Smooth muscle cell (in vitro differentiated cells): Measurements from ENCODE around the gene PHF21A. TPM values are rescaled to one million over a fixed set of nuclear protein-coding genes. Genes with fewer than 3 reads are reported as not detected.
A peak's percentile ranks its signal among the peaks of the same experiment; 100 is the strongest.

Experiments
- DNase-seq: peaks from one replicate; lab custom pipeline; 2025; ENCODE audit not compliant: unreplicated experiment; lab: John Stamatoyannopoulos, UW
- H2AFZ ChIP-seq: fragments of 200-600 bp; sonication (generic); 2 replicates; pipeline ENCODE4 v1.6.0; 2016; ENCODE audit warnings: antibody characterized with exemption, low read depth, mild to moderate bottlenecking
- H3F3A ChIP-seq: fragments of 200-600 bp; sonication (generic); 2 replicates; pipeline ENCODE4 v1.6.0; 2017; ENCODE audit warnings: antibody characterized with exemption, low read depth
- H3K27ac ChIP-seq: fragments of 200-600 bp; sonication (generic); 2 replicates; pipeline ENCODE4 v1.5.1; 2016; ENCODE audit warnings: low read depth, mild to moderate bottlenecking
- H3K27me3 ChIP-seq: fragments of 200-600 bp; sonication (generic); 2 replicates; pipeline ENCODE4 v1.6.1; 2016; ENCODE audit warnings: low read depth, mild to moderate bottlenecking
- H3K36me3 ChIP-seq: fragments of 200-600 bp; sonication (generic); 2 replicates; pipeline ENCODE4 v1.5.1; 2016; ENCODE audit warnings: low read depth
- H3K4me1 ChIP-seq: fragments of 200-600 bp; sonication (generic); 2 replicates; pipeline ENCODE4 v1.5.1; 2016; ENCODE audit warnings: low read depth
- H3K4me2 ChIP-seq: fragments of 200-600 bp; sonication (generic); 2 replicates; pipeline ENCODE4 v1.6.0; 2016; ENCODE audit warnings: mild to moderate bottlenecking
- H3K4me3 ChIP-seq: fragments of 200-600 bp; sonication (generic); 2 replicates; pipeline ENCODE4 v1.5.1; 2016; ENCODE audit warnings: mild to moderate bottlenecking
- H3K79me2 ChIP-seq: fragments of 200-600 bp; sonication (generic); 2 replicates; pipeline ENCODE4 v1.6.0; 2016; ENCODE audit warnings: low read depth, mild to moderate bottlenecking
- H3K9ac ChIP-seq: fragments of 200-600 bp; sonication (generic); 2 replicates; pipeline ENCODE4 v1.6.0; 2016; ENCODE audit warnings: low read depth
- H3K9me3 ChIP-seq: fragments of 200-600 bp; sonication (generic); replicated peaks from 2 replicates; pipeline ENCODE4 v1.5.1; 2016; ENCODE audit warnings: low read depth
- H4K20me1 ChIP-seq: fragments of 200-600 bp; sonication (generic); 2 replicates; pipeline ENCODE4 v1.6.0; 2016; ENCODE audit warnings: low read depth
- WGBS: methylation state at CpG from one replicate; pipeline ENCODE4 v1.1.7; 2016; ENCODE audit warnings: low lambda C conversion rate; 5-methylcytosine and 5-hydroxymethylcytosine counted together
- polyA plus RNA-seq: library from polyadenylated mRNA; unstranded; fragments of >200 nt; fragmentation: Nextera tagmentation; extraction: Ambion mirVana; gene quantifications from 2 replicates; pipeline ENCODE4 v1.2.1, GENCODE V29; 2016
- total RNA-seq: library from RNA; depleted of rRNA; stranded (reverse); fragments of >200 nt; gene quantifications from 2 replicates; pipeline ENCODE4 v1.2.3, GENCODE V29; 2014
- TF ChIP-seq, protein P1 (sequence below): fragments of 200-600 bp; sonication (generic); IDR thresholded peaks from 2 replicates; pipeline ENCODE4 v1.5.1; 2017; ENCODE audit warnings: borderline replicate concordance, mild to moderate bottlenecking, antibody characterized with exemption; ENCODE audit not compliant: insufficient read depth, poor library complexity, severe bottlenecking

The PHF21A gene
- total and polyA plus RNA-seq, 2 experiments from 2014 or later, result 26.1 to 28.7 TPM

- TF ChIP-seq, protein P1, sequence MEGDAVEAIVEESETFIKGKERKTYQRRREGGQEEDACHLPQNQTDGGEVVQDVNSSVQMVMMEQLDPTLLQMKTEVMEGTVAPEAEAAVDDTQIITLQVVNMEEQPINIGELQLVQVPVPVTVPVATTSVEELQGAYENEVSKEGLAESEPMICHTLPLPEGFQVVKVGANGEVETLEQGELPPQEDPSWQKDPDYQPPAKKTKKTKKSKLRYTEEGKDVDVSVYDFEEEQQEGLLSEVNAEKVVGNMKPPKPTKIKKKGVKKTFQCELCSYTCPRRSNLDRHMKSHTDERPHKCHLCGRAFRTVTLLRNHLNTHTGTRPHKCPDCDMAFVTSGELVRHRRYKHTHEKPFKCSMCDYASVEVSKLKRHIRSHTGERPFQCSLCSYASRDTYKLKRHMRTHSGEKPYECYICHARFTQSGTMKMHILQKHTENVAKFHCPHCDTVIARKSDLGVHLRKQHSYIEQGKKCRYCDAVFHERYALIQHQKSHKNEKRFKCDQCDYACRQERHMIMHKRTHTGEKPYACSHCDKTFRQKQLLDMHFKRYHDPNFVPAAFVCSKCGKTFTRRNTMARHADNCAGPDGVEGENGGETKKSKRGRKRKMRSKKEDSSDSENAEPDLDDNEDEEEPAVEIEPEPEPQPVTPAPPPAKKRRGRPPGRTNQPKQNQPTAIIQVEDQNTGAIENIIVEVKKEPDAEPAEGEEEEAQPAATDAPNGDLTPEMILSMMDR, result no peak
- H3K4me2 ChIP-seq, result no peak overlapping the region
- H3K4me1 ChIP-seq, result no peaks in the 10 kb centered on the region
- H3K9ac ChIP-seq, result no peak overlapping the region
- 93% methylated on average over 2 of the region's 2 CpGs for WGBS
- no peak for DNase-seq
- no peaks in the 10 kb centered on the region for H3K9me3 ChIP-seq
- H3F3A ChIP-seq, result no peaks in the 10 kb centered on the region
- no peak overlapping the region for H3K27ac ChIP-seq
- H3K36me3 ChIP-seq, result no peaks in the 10 kb centered on the region
- H3K27me3 ChIP-seq, result no peaks in the 10 kb centered on the region
- H2AFZ ChIP-seq, result no peak overlapping the region
- H4K20me1 ChIP-seq, result peaks cover 83% of the 10 kb centered on the region
- no peak overlapping the region for H3K4me3 ChIP-seq
- H3K79me2 ChIP-seq, result peaks cover 8% of the 10 kb centered on the region
Measured at GRCh38 chr11:46036969-46037368, 84.3 kb downstream of the PHF21A start.

DNA sequence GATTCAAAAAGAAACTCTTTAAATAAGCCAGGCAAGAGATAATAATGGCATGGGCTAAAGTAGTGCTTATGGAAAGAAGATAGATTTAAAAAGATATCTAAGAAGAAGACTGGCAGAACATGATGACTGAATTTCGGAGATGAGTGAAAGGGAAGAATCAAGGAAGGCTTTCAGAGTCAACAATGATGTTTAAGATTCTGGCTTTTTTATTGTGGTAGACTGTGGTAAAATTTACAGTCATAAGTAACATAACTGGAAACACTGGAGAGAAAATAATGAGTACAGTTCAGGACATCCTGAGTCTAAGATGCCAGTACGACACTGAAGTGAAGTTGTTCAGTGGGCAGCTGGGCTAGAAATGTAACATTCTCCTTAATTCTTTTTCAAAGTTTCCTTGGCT, 85.2 kb downstream of the PHF21A start:
- H3K27ac ChIP-seq, result no peak overlapping the region
- 90% methylated on average over 2 of the region's 2 CpGs for WGBS

DNA sequence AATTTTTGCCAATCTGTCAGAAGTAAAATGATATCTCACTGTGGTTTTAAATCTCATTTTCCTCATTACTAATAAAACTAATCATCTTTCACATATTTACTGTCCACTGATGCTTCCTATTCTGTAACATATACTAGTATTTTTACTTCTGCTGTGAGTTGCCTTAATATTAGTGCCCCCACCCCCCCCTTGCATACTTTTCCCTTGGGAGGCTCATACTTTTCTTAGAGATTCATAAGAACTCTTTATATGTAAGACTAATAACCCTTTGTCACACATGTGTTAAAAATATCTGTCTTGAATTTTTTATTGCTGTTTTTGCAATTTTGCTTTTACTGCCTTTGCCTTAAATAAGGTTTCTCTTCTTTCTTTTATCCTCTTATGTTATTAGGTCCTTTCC, 87.2 kb downstream of the PHF21A start:
- no peaks in the 10 kb centered on the region for H3F3A ChIP-seq
- H3K9me3 ChIP-seq, result no peaks in the 10 kb centered on the region
- H3K36me3 ChIP-seq, result no peaks in the 10 kb centered on the region
- no peak overlapping the region for H3K4me2 ChIP-seq
- DNase-seq, result no peak
- H3K27ac ChIP-seq, result no peak overlapping the region
- no peaks in the 10 kb centered on the region for H3K4me1 ChIP-seq
- no peak overlapping the region for H2AFZ ChIP-seq
- TF ChIP-seq, protein P1, result no peak
- no peak overlapping the region for H3K4me3 ChIP-seq
- no peak overlapping the region for H3K9ac ChIP-seq
- H3K79me2 ChIP-seq, result peaks cover 14% of the 10 kb centered on the region
- H3K27me3 ChIP-seq, result no peaks in the 10 kb centered on the region
- peaks cover 78% of the 10 kb centered on the region for H4K20me1 ChIP-seq

More for the DNA sequence above, 85.2 kb downstream of the PHF21A start:
- TF ChIP-seq, protein P1, result no peak
- H2AFZ ChIP-seq, result no peak overlapping the region
- H3K36me3 ChIP-seq, result no peaks in the 10 kb centered on the region
- no peaks in the 10 kb centered on the region for H3F3A ChIP-seq
- H3K79me2 ChIP-seq, result peaks cover 7% of the 10 kb centered on the region
- H3K4me1 ChIP-seq, result no peaks in the 10 kb centered on the region
- H3K27me3 ChIP-seq, result no peaks in the 10 kb centered on the region
- no peaks in the 10 kb centered on the region for H3K9me3 ChIP-seq
- H3K4me2 ChIP-seq, result no peak overlapping the region
- H4K20me1 ChIP-seq, result peaks cover 82% of the 10 kb centered on the region
- no peak for DNase-seq
- H3K9ac ChIP-seq, result no peak overlapping the region
- no peak overlapping the region for H3K4me3 ChIP-seq

DNA sequence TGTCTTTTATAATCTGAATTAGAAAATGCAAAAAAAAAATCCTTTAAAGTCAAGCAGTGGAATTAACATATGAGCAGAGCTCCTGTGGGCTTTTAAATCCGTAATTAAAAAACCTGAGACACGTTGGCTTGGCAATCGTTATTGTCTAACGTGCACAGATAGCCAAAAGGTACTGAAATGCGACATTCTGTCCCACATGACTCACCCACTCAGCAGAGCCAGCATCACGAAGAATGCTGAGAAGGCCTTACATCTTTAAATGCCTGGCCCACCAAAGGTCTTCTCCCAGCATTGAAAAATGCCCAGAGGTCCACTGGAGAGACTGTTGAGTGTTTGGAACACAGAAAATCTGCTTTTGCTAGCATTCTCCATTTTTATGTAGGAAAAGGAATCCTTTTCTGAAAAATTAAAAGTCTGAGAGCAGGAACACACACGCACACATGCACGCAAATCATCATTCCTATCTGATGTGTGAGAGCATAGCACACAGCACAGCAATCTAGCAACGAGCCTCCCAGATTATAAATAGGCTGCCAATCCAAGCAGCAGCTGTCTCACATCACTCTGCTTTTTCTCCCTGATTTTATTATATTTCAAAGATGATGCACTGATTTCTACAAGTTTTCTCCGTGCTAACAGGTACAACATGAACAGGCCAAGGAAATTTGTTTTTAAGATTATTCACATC, 94.5 kb downstream of the PHF21A start:
- no peak overlapping the region for H3K4me2 ChIP-seq
- 50% methylated on average over 10 of the region's 10 CpGs for WGBS
- H3K4me1 ChIP-seq, result peaks cover 7% of the 10 kb centered on the region
- H3K27ac ChIP-seq, result peak overlapping the region; percentile 83
- TF ChIP-seq, protein P1, result no peak
- no peak for DNase-seq
- peaks cover 88% of the 10 kb centered on the region for H4K20me1 ChIP-seq
- peaks cover 25% of the 10 kb centered on the region for H3K79me2 ChIP-seq
- H3F3A ChIP-seq, result peaks cover 7% of the 10 kb centered on the region
- peak overlapping the region; percentile 12 for H3K9ac ChIP-seq
- H3K27me3 ChIP-seq, result no peaks in the 10 kb centered on the region
- H3K4me3 ChIP-seq, result no peak overlapping the region
- no peaks in the 10 kb centered on the region for H3K36me3 ChIP-seq
- no peak overlapping the region for H2AFZ ChIP-seq
- no peaks in the 10 kb centered on the region for H3K9me3 ChIP-seq
